K562 (cell line): Measurements from ENCODE around the gene RPAP2. TPM values are rescaled to one million over a fixed set of nuclear protein-coding genes. Genes with fewer than 3 reads are reported as not detected.

ENCODE experiments used
- CSDE1 ChIP-seq, 2 experiments: fragments of 450-650 bp; IDR thresholded peaks; 2 replicates each; pipeline ENCODE4 v1.6.1; 2016; ENCODE audit warnings: mild to moderate bottlenecking in 1 of 2
- CTBP1 ChIP-seq: fragments of 450-650 bp; IDR thresholded peaks from 2 replicates; pipeline ENCODE4 v1.6.1; 2016; ENCODE audit warnings: borderline replicate concordance
- DMBX1 ChIP-seq: fragments of 250-450 bp; sonication (Bioruptor Pico); IDR thresholded peaks from 2 replicates; pipeline ENCODE4 v1.8.0; 2022; ENCODE audit warnings: inconsistent platforms, mild to moderate bottlenecking, moderate library complexity, borderline replicate concordance
- DPF2 ChIP-seq: fragments of 450-650 bp; IDR thresholded peaks from 2 replicates; pipeline ENCODE4 v1.6.1; 2016
- HIVEP1 ChIP-seq: fragments of 250-450 bp; sonication (Bioruptor Pico); IDR thresholded peaks from 2 replicates; pipeline ENCODE4 v1.4.0; 2020; ENCODE audit warnings: mild to moderate bottlenecking
- HOXB6 ChIP-seq: fragments of 250-450 bp; sonication (Bioruptor Pico); IDR thresholded peaks from 2 replicates; pipeline ENCODE4 v1.5.1; 2022; ENCODE audit warnings: mild to moderate bottlenecking, borderline replicate concordance
- MEF2A ChIP-seq: IDR thresholded peaks from 2 replicates; pipeline ENCODE4 v1.6.1; 2011; ENCODE audit warnings: low read depth, mild to moderate bottlenecking, low read length, moderate library complexity; ENCODE audit not compliant: control insufficient read depth
- NCOA1 ChIP-seq: fragments of 450-650 bp; IDR thresholded peaks from 2 replicates; pipeline ENCODE4 v1.6.1; 2016; ENCODE audit warnings: low read depth
- NCOR1 ChIP-seq: fragments of 450-650 bp; IDR thresholded peaks from 2 replicates; pipeline ENCODE4 v1.6.1; 2016; ENCODE audit warnings: mild to moderate bottlenecking, moderate library complexity
- RFX7 ChIP-seq: fragments of 250-450 bp; sonication (Bioruptor Pico); IDR thresholded peaks from 2 replicates; pipeline ENCODE4 v1.5.1; 2021; ENCODE audit warnings: mild to moderate bottlenecking
- SMAD3 ChIP-seq: fragments of 450-650 bp; formaldehyde crosslinking; conservative IDR thresholded peaks from 2 replicates; pipeline ENCODE4 v1.4.0; 2020; ENCODE audit warnings: mild to moderate bottlenecking
- TAF7 ChIP-seq: fragments of 450-650 bp; IDR thresholded peaks from 2 replicates; pipeline ENCODE4 v1.6.1; 2016; ENCODE audit warnings: missing genetic modification characterization, missing compliant biosample characterization
- TFAM ChIP-seq: fragments of 250-450 bp; sonication (Bioruptor Pico); conservative IDR thresholded peaks from 2 replicates; pipeline ENCODE4 v1.5.0; 2021; ENCODE audit warnings: mild to moderate bottlenecking, moderate library complexity
- YY1 ChIP-seq, 3 experiments: IDR thresholded peaks; 2 replicates each; pipeline ENCODE4 v1.6.1; 2011; ENCODE audit warnings: low read length in 2 of 3, mild to moderate bottlenecking in 2 of 3, moderate library complexity in 2 of 3, borderline replicate concordance in 1 of 3, control low read depth in 1 of 3, low read depth in 1 of 3; ENCODE audit not compliant: insufficient read depth in 3 of 3, insufficient replicate concordance in 2 of 3, control insufficient read depth in 1 of 3, insufficient read length in 1 of 3; ENCODE audit errors: extremely low read depth in 1 of 3
- ZNF263 ChIP-seq: sonication (generic); formaldehyde crosslinking; IDR thresholded peaks from 2 replicates; pipeline ENCODE4 v1.8.0; 2022; ENCODE audit warnings: mild to moderate bottlenecking, missing genetic modification reagents, borderline replicate concordance
- polyA plus RNA-seq, 8 experiments: library from polyadenylated mRNA; depleted of rRNA in 4 of 8; stranded (reverse) in 5 of 8; unstranded in 3 of 8; fragments of >200 nt; fragmentation: Nextera tagmentation in 2 of 8; fragmentation: Illumina TruSeq in 1 of 8; extraction: Ambion mirVana in 2 of 8; extraction: Trizol in 1 of 8; gene quantifications; 2 replicates each; pipeline versions ENCODE4 v1.2.1 to v1.2.3, GENCODE V29; 2011 to 2014; ENCODE audit warnings: inconsistent platforms in 1 of 8, missing spikeins in 1 of 8
- total RNA-seq, 7 experiments: library from RNA; depleted of rRNA in 6 of 7; stranded (reverse); fragments of >200 nt in 6 of 7; fragmentation: Illumina TruSeq in 2 of 7; extraction: Trizol in 2 of 7; gene quantifications; 2 replicates each; pipeline versions ENCODE4 v1.2.1 to v1.2.3, GENCODE V29; 2011 to 2021; ENCODE audit warnings: low replicate concordance in 1 of 7
- TF ChIP-seq, protein P1 (sequence below): IDR thresholded peaks from 3 replicates; pipeline ENCODE4 v1.6.1; 2011; ENCODE audit warnings: borderline replicate concordance, mild to moderate bottlenecking, moderate library complexity; ENCODE audit not compliant: insufficient read length; ENCODE audit errors: extremely low read depth
- TF ChIP-seq, protein P2 (sequence below): sonication (generic); formaldehyde crosslinking; IDR thresholded peaks from 2 replicates; pipeline ENCODE4 v1.9.0; 2022; ENCODE audit warnings: mild to moderate bottlenecking, missing genetic modification reagents
- TF ChIP-seq, protein P3 (sequence below): fragments of 450-650 bp; IDR thresholded peaks from one replicate; pipeline ENCODE4 v1.6.1; 2018; ENCODE audit warnings: mild to moderate bottlenecking, moderate library complexity; ENCODE audit not compliant: partially characterized antibody
- TF ChIP-seq, protein P4 (sequence below), 2 experiments: fragments of 450-650 bp; conservative IDR thresholded peaks; 2 replicates each; pipeline ENCODE4 v1.6.1; 2017; ENCODE audit warnings: mild to moderate bottlenecking in 2 of 2, moderate library complexity in 2 of 2
- TF ChIP-seq, protein P5 (sequence below): sonication (generic); formaldehyde crosslinking; IDR thresholded peaks from 2 replicates; pipeline ENCODE4 v1.5.0; 2020; ENCODE audit warnings: missing genetic modification reagents

RPAP2 gene
- total and polyA plus RNA-seq, 9 of the 15 experiments (the other 6 are each of a cell fraction or from before 2014, with no cell fraction given): 6.2 to 41.7 (median 28.7) TPM

DNA sequence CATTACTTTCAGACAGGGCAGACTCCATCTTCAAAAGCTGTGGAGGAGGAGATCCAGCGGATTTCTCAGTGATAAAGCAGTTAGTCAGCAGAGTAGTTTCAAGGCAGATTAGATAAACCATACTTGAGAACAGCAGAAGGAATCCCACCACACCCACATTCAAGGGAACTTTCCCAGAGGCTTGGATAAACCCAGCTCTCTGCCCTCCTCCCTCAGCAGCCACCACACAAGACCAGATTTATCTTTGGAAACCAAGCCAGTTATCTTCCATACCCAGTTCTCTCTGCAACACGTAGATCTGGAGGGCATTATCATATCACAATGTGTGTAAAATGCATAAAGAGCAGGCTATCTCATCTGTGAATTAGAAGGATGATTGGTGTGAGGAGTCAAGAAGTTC, 147.7 kb downstream of the RPAP2 start (continued):
- TF ChIP-seq YY1 (IDR thresholded peaks at IDR 0.05; ENCODE audit: borderline replicate concordance in 1 of 3, control insufficient read depth in 1 of 3, extremely low read depth in 1 of 3, insufficient read depth in 3 of 3, insufficient read length in 1 of 3, insufficient replicate concordance in 2 of 3, low read depth in 1 of 3, low read length in 2 of 3) (no peak), MEF2A (no peak), DPF2 (peak; percentile 89), HIVEP1 (0 out of 2 replicates have a peak, but pooled peaks have one; percentile 26), CSDE1 (IDR thresholded peaks at IDR 0.05) (no peak), CTBP1 (peak; percentile 93; the same call in 1 of the 2 replicates), NCOR1 (peak; percentile 96), RFX7 (CRISPR knock-in tag) (no peak), ZNF263 (CRISPR knock-in tag) (peak; percentile 25; the same call in 1 of the 2 replicates), TFAM (CRISPR knock-in tag) (no peak), TAF7 (tag) (no peak), SMAD3 (0 out of 2 replicates have a peak, but pooled peaks have one; percentile 58), DMBX1 (peak; percentile 66; the same call in 1 of the 2 replicates), HOXB6 (CRISPR knock-in tag) (no peak), NCOA1 (0 out of 2 replicates have a peak, but pooled peaks have one; percentile 52)
- TF ChIP-seq, protein P1, sequence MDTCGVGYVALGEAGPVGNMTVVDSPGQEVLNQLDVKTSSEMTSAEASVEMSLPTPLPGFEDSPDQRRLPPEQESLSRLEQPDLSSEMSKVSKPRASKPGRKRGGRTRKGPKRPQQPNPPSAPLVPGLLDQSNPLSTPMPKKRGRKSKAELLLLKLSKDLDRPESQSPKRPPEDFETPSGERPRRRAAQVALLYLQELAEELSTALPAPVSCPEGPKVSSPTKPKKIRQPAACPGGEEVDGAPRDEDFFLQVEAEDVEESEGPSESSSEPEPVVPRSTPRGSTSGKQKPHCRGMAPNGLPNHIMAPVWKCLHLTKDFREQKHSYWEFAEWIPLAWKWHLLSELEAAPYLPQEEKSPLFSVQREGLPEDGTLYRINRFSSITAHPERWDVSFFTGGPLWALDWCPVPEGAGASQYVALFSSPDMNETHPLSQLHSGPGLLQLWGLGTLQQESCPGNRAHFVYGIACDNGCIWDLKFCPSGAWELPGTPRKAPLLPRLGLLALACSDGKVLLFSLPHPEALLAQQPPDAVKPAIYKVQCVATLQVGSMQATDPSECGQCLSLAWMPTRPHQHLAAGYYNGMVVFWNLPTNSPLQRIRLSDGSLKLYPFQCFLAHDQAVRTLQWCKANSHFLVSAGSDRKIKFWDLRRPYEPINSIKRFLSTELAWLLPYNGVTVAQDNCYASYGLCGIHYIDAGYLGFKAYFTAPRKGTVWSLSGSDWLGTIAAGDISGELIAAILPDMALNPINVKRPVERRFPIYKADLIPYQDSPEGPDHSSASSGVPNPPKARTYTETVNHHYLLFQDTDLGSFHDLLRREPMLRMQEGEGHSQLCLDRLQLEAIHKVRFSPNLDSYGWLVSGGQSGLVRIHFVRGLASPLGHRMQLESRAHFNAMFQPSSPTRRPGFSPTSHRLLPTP: no peak
- TF ChIP-seq, protein P2, sequence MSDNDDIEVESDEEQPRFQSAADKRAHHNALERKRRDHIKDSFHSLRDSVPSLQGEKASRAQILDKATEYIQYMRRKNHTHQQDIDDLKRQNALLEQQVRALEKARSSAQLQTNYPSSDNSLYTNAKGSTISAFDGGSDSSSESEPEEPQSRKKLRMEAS (CRISPR knock-in tag): no peak
- TF ChIP-seq, protein P3, sequence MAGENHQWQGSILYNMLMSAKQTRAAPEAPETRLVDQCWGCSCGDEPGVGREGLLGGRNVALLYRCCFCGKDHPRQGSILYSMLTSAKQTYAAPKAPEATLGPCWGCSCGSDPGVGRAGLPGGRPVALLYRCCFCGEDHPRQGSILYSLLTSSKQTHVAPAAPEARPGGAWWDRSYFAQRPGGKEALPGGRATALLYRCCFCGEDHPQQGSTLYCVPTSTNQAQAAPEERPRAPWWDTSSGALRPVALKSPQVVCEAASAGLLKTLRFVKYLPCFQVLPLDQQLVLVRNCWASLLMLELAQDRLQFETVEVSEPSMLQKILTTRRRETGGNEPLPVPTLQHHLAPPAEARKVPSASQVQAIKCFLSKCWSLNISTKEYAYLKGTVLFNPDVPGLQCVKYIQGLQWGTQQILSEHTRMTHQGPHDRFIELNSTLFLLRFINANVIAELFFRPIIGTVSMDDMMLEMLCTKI: no peak
- TF ChIP-seq, protein P4, sequence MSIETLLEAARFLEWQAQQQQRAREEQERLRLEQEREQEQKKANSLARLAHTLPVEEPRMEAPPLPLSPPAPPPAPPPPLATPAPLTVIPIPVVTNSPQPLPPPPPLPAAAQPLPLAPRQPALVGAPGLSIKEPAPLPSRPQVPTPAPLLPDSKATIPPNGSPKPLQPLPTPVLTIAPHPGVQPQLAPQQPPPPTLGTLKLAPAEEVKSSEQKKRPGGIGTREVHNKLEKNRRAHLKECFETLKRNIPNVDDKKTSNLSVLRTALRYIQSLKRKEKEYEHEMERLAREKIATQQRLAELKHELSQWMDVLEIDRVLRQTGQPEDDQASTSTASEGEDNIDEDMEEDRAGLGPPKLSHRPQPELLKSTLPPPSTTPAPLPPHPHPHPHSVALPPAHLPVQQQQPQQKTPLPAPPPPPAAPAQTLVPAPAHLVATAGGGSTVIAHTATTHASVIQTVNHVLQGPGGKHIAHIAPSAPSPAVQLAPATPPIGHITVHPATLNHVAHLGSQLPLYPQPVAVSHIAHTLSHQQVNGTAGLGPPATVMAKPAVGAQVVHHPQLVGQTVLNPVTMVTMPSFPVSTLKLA (conservative IDR thresholded peaks at IDR 0.05): peak in 1 of 2 experiments; percentile 51; a peak in 1 of 4 replicates
- TF ChIP-seq, protein P5, sequence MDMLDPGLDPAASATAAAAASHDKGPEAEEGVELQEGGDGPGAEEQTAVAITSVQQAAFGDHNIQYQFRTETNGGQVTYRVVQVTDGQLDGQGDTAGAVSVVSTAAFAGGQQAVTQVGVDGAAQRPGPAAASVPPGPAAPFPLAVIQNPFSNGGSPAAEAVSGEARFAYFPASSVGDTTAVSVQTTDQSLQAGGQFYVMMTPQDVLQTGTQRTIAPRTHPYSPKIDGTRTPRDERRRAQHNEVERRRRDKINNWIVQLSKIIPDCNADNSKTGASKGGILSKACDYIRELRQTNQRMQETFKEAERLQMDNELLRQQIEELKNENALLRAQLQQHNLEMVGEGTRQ (CRISPR knock-in tag): no peak
